ENCODE measurements around the gene ANKS1A.

GRCh38 chr6:35015996-35016395 lies 126.9 kb downstream of the ANKS1A start:
- TF ChIP-seq, protein P1, sequence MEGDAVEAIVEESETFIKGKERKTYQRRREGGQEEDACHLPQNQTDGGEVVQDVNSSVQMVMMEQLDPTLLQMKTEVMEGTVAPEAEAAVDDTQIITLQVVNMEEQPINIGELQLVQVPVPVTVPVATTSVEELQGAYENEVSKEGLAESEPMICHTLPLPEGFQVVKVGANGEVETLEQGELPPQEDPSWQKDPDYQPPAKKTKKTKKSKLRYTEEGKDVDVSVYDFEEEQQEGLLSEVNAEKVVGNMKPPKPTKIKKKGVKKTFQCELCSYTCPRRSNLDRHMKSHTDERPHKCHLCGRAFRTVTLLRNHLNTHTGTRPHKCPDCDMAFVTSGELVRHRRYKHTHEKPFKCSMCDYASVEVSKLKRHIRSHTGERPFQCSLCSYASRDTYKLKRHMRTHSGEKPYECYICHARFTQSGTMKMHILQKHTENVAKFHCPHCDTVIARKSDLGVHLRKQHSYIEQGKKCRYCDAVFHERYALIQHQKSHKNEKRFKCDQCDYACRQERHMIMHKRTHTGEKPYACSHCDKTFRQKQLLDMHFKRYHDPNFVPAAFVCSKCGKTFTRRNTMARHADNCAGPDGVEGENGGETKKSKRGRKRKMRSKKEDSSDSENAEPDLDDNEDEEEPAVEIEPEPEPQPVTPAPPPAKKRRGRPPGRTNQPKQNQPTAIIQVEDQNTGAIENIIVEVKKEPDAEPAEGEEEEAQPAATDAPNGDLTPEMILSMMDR (IDR thresholded peaks at IDR 0.05): no peak
- TF ChIP-seq POLR2A (IDR thresholded peaks at IDR 0.05): no peak

Data from ovary (tissue), 3 donors.